ENCODE measurements around the gene NPR2.

The NPR2 gene

DNA sequence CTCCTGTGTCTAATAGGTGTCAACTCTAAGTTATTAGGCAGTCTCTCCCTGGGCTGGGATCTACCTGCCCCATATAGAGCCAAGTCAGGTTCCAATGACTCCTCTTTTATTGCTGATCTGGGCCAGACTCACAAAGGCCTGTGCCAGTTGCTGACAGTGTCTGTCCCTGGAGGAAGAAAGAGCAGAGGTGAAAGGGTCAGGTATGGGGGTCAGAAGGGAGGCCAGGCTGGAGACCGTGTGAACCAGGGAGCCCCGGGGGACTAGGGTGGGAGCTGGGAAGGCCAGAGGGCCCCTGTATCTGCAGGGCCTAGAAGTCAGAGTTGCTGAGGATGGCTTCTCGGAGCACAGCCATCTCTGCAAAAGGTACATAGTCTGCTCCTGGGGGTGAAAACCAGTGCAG is 26.9 kb downstream of the NPR2 start:
- POLR2A ChIA-PET: no interaction called here
- TF ChIP-seq, protein P1, sequence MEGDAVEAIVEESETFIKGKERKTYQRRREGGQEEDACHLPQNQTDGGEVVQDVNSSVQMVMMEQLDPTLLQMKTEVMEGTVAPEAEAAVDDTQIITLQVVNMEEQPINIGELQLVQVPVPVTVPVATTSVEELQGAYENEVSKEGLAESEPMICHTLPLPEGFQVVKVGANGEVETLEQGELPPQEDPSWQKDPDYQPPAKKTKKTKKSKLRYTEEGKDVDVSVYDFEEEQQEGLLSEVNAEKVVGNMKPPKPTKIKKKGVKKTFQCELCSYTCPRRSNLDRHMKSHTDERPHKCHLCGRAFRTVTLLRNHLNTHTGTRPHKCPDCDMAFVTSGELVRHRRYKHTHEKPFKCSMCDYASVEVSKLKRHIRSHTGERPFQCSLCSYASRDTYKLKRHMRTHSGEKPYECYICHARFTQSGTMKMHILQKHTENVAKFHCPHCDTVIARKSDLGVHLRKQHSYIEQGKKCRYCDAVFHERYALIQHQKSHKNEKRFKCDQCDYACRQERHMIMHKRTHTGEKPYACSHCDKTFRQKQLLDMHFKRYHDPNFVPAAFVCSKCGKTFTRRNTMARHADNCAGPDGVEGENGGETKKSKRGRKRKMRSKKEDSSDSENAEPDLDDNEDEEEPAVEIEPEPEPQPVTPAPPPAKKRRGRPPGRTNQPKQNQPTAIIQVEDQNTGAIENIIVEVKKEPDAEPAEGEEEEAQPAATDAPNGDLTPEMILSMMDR (IDR thresholded peaks at IDR 0.05; ENCODE audit: control extremely low read depth, extremely low read depth, low read depth, missing control alignments): no peak
- CTCF ChIA-PET: interaction anchor here (1.0 kb wide), 1 partner anchor 8 kb away, joined by 5 read pairs; no protein-coding TSS in a partner anchor
- no peak for DNase-seq (ENCODE audit: extremely low spot score)

DNA sequence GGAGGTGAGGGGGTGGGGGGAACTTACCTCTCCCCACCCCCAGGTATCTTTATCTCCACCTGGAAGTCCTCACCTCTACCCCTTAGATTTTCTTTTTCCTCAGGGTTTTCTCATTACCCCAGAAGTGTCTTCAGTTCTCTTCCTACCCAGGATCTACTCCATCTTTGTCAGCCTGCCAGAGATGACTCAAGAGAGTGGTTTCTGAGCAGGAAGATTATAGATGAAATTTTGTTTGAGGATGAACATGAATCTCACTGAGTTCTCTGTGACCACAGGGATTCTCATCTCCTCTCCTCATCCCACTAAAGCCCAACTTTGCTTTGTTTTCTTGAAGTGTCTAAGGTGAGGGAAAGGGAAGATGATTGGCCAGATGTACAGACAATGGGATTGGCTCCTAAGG is 28.7 kb downstream of the NPR2 start:
- POLR2A ChIA-PET: no interaction called here
- CTCF ChIA-PET: interaction anchor here (1.2 to 3.2 kb wide), 3 partner anchors 30 to 123 kb away, joined by 4 to 12 read pairs (median 5); no protein-coding TSS in a partner anchor
- no peak for DNase-seq (ENCODE audit: extremely low spot score)
- TF ChIP-seq, protein P1 (IDR thresholded peaks at IDR 0.05; ENCODE audit: control extremely low read depth, extremely low read depth, low read depth, missing control alignments): no peak

DNA sequence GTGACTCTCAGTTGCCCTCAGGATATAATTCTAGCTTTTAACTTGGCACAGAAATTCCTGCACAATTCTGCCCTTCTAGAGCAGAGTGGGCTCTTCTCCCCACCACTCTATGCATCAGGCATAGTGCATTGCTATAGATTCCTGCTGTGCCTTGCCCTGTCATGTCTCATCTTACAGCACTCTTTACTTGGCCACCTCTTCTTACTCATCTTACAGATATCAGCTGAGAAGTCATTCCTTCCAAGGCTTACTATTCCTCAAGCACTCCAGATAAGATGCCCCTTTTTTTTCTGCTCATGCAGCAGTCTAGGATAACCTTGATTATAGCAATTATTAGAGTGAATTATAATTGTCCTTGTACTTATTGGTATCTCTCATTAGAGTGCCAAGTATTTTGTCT is 31.5 kb downstream of the NPR2 start:
- ChIA-PET CTCF (interaction anchor here (1.0 to 3.4 kb wide), 7 partner anchors 8 to 176 kb away, joined by 3 to 13 read pairs (median 3); partner anchors contain the start of genes HINT2 and SPAG8), POLR2A (no interaction called here)
- DNase-seq (ENCODE audit: extremely low spot score): no peak

DNA sequence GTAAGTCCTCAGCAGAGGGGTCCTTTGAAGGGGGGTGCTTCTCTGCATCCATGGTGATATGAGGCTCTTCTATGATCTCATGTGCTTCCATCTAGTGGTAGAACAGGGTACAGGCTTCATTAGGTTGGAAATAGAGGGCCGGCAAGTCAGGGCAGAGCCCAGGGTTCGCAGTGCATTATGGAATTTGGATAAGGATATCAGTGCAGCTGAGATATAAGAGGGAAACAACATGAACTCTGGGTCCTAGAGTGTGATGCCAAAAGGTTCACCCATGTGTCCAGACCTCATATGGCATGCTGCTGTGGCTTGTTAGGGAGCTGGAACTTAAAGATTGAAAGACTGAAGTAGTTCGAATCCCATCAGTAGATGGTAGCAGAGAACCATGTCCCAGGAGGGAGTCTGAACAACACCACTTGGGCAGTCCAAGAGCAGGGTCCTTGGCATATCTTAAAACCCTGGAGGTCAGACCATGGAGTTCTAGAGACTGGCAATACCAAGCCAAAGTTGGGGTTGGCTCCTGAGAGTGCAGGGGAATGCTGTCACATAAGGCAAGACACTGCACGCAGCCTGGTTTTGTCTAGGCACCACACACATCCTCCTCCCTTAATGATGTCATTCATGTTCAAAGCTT is 34.8 kb downstream of the NPR2 start:
- POLR2A ChIA-PET: no interaction called here
- CTCF ChIA-PET: interaction anchor here (0.6 to 5.0 kb wide), 71 partner anchors 8 to 406 kb away, joined by 3 to 63 read pairs (median 5); partner anchors contain the start of genes ARHGEF39, CCDC107, CREB3 and GBA2
- DNase-seq (ENCODE audit: extremely low spot score): peak; percentile 65
- TF ChIP-seq, protein P1 (IDR thresholded peaks at IDR 0.05; ENCODE audit: control extremely low read depth, extremely low read depth, low read depth, missing control alignments): peak; percentile 71

More for the DNA sequence above, 31.5 kb downstream of the NPR2 start:
- TF ChIP-seq, protein P1 (IDR thresholded peaks at IDR 0.05; ENCODE audit: control extremely low read depth, extremely low read depth, low read depth, missing control alignments): no peak

DNA sequence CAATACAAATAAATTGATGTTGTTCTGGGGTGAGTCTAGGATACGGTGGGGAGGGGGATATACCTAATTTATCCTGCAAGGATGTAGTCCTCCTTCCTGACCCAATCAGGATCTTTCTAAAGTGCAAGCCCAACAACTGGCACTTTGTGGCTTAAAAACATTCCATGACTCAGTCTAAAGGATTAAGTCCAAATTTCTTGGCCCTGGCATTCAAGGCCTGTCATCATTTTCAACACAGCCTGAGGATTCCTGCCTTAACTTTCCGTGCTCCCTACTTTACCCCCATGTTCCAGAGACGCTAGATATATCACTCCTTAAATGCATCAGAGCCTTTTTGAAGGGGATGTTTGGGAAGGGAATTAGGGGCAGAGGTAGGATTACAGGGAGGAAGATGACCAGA is 36.1 kb downstream of the NPR2 start:
- CTCF ChIA-PET: interaction anchor here (0.7 to 5.0 kb wide), 13 partner anchors 9 to 180 kb away, joined by 3 to 63 read pairs (median 24); partner anchors contain the start of genes HINT2, OR13J1 and SPAG8
- POLR2A ChIA-PET: no interaction called here
- TF ChIP-seq, protein P1 (IDR thresholded peaks at IDR 0.05; ENCODE audit: control extremely low read depth, extremely low read depth, low read depth, missing control alignments): no peak
- DNase-seq (ENCODE audit: extremely low spot score): no peak

DNA sequence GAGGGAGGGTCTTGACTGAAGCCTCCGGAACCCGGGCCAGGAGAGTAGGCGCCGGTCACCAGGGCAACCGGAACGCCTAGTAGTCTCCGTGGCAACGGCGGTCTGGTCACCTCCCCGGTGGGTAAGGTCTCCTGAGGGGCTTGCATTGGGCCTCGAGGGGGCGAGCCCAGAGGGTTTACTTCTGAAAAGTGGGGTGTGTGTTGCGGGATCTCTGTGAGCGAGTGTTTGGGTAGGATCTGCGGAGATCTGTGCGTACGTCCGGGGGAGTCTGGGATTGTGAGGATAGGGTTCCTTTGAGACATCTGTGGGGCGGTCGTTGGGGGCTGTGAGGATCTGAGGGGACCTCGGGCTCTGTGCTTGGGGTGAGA is 37.3 kb downstream of the NPR2 start, which contains the start of gene FAM221B:
FAM221B (minus strand) TSS at position 17 of the 368 bp plus-strand sequence. CDS start 2,571 bp downstream, outside the sequence.
- POLR2A ChIA-PET: interaction anchor here (0.7 to 1.0 kb wide), 3 partner anchors 13 to 96 kb away, joined by 3 read pairs; partner anchors contain the start of genes CREB3 and TLN1
- CTCF ChIA-PET: interaction anchor here (1.0 to 5.0 kb wide), 9 partner anchors 11 to 171 kb away, joined by 3 to 63 read pairs (median 3); partner anchors contain the start of genes CCDC107, RMRP and SPAG8
- TF ChIP-seq, protein P1 (IDR thresholded peaks at IDR 0.05; ENCODE audit: control extremely low read depth, extremely low read depth, low read depth, missing control alignments): no peak
- DNase-seq (ENCODE audit: extremely low spot score): no peak
